Measurements from ENCODE around the gene PLPPR4. TPM values are rescaled to one million over a fixed set of nuclear protein-coding genes. Genes with fewer than 3 reads are reported as not detected.

The PLPPR4 gene
- total RNA-seq, 1 experiment from 2014 or later, result not detected

- Histone ChIP-seq H3K9me2 (ENCODE audit: insufficient read depth) (no peaks in the 10 kb centered on the region), H3K4me3 (no peak overlapping the region), H2AFZ (no peak overlapping the region), H3K4me2 (no peak overlapping the region), H3K4me1 (replicated peaks; ENCODE audit: insufficient read depth) (no peaks in the 10 kb centered on the region), H4K20me1 (ENCODE audit: insufficient read depth) (no peaks in the 10 kb centered on the region), H3K9me3 (ENCODE audit: insufficient read depth, low read depth) (no peaks in the 10 kb centered on the region), H3K27me3 (ENCODE audit: insufficient read depth, low read depth) (no peaks in the 10 kb centered on the region), H3K79me2 (ENCODE audit: low read depth) (no peaks in the 10 kb centered on the region), H3K36me3 (ENCODE audit: low read depth) (no peaks in the 10 kb centered on the region), H3F3A (ENCODE audit: insufficient read depth, low read depth) (no peaks in the 10 kb centered on the region), H3K27ac (no peak overlapping the region)
- DNase-seq, result no peak
- BruUV-seq (replicated peaks), result no TSS peak
- intact Hi-C loops (cut with micrococcal nuclease; ENCODE audit: unreplicated experiment), result no loop called here
- ChIA-PET POLR2A (ENCODE audit: unreplicated experiment) (no interaction called here), CTCF (no interaction called here)
- TF ChIP-seq CTCF (conservative IDR thresholded peaks at IDR 0.05) (no peak), EZH2 (IDR thresholded peaks at IDR 0.05; ENCODE audit: low read depth) (no peak)
These were observed 82.9 kb downstream of the PLPPR4 start for GRCh38 chr1:99347041-99347684.

- Histone ChIP-seq H3K4me2 (no peak overlapping the region), H3K9me3 (ENCODE audit: insufficient read depth, low read depth) (no peaks in the 10 kb centered on the region), H3K9me2 (ENCODE audit: insufficient read depth) (no peaks in the 10 kb centered on the region), H3F3A (ENCODE audit: insufficient read depth, low read depth) (no peaks in the 10 kb centered on the region), H3K4me3 (no peak overlapping the region), H3K27me3 (ENCODE audit: insufficient read depth, low read depth) (no peaks in the 10 kb centered on the region), H3K4me1 (replicated peaks; ENCODE audit: insufficient read depth) (no peaks in the 10 kb centered on the region), H3K27ac (no peak overlapping the region), H4K20me1 (ENCODE audit: insufficient read depth) (no peaks in the 10 kb centered on the region), H3K79me2 (ENCODE audit: low read depth) (no peaks in the 10 kb centered on the region), H3K36me3 (ENCODE audit: low read depth) (no peaks in the 10 kb centered on the region), H2AFZ (peak overlapping the region; percentile 30; the same call in 1 of the 2 replicates)
- no TSS peak for BruUV-seq (replicated peaks)
- DNase-seq, result no peak
- POLR2A ChIA-PET (ENCODE audit: unreplicated experiment), result no interaction called here
- CTCF ChIA-PET, result no interaction called here
- intact Hi-C loops (cut with micrococcal nuclease; ENCODE audit: unreplicated experiment), result no loop called here
- TF ChIP-seq EZH2 (IDR thresholded peaks at IDR 0.05; ENCODE audit: low read depth) (no peak), CTCF (conservative IDR thresholded peaks at IDR 0.05) (no peak)
These were observed 84.3 kb downstream of the PLPPR4 start for GRCh38 chr1:99348397-99349132.

- intact Hi-C loops (cut with micrococcal nuclease; ENCODE audit: unreplicated experiment), result no loop called here
- TF ChIP-seq CTCF (conservative IDR thresholded peaks at IDR 0.05), result no peak
- no peak for TF ChIP-seq EZH2 (IDR thresholded peaks at IDR 0.05; ENCODE audit: low read depth)
These were observed 88.5 kb downstream of the PLPPR4 start for GRCh38 chr1:99352821-99353220.

More at GRCh38 chr1:99352821-99353220, 88.5 kb downstream of the PLPPR4 start:
- ChIA-PET CTCF (no interaction called here), POLR2A (ENCODE audit: unreplicated experiment) (no interaction called here)
- Histone ChIP-seq H3K4me1 (replicated peaks; ENCODE audit: insufficient read depth) (no peaks in the 10 kb centered on the region), H3K27me3 (ENCODE audit: insufficient read depth, low read depth) (no peaks in the 10 kb centered on the region), H3K9me2 (ENCODE audit: insufficient read depth) (no peaks in the 10 kb centered on the region), H3K79me2 (ENCODE audit: low read depth) (no peaks in the 10 kb centered on the region), H3K36me3 (ENCODE audit: low read depth) (no peaks in the 10 kb centered on the region), H3K27ac (no peak overlapping the region), H4K20me1 (ENCODE audit: insufficient read depth) (no peaks in the 10 kb centered on the region), H3K4me3 (no peak overlapping the region), H3K4me2 (no peak overlapping the region), H3F3A (ENCODE audit: insufficient read depth, low read depth) (no peaks in the 10 kb centered on the region), H2AFZ (no peak overlapping the region), H3K9me3 (ENCODE audit: insufficient read depth, low read depth) (no peaks in the 10 kb centered on the region)
- no TSS peak for BruUV-seq (replicated peaks)
- no peak for DNase-seq
